ENCODE results near the gene UNC45A.

DNA sequence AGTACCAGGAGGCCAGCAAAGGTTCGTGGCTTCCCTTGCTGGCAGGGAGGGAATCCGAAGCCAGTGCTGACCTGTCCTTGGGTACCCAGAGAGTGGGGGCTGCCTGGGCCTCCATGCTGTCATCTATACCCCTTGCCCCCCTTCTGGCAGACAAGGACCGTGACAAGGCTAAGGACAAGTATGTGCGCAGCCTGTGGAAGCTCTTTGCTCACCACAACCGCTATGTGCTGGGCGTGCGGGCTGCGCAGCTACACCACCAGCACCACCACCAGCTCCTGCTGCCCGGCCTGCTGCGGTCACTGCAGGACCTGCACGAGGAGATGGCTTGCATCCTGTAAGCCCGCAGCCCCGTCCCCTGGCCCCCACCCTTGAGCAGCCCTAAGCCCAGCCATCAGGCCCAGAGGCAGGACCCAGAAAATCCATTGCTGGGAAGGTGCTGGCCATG is 48.0 kb upstream of the UNC45A start:
- TF ChIP-seq, protein P1, sequence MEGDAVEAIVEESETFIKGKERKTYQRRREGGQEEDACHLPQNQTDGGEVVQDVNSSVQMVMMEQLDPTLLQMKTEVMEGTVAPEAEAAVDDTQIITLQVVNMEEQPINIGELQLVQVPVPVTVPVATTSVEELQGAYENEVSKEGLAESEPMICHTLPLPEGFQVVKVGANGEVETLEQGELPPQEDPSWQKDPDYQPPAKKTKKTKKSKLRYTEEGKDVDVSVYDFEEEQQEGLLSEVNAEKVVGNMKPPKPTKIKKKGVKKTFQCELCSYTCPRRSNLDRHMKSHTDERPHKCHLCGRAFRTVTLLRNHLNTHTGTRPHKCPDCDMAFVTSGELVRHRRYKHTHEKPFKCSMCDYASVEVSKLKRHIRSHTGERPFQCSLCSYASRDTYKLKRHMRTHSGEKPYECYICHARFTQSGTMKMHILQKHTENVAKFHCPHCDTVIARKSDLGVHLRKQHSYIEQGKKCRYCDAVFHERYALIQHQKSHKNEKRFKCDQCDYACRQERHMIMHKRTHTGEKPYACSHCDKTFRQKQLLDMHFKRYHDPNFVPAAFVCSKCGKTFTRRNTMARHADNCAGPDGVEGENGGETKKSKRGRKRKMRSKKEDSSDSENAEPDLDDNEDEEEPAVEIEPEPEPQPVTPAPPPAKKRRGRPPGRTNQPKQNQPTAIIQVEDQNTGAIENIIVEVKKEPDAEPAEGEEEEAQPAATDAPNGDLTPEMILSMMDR (IDR thresholded peaks at IDR 0.05), result no peak
- TF ChIP-seq ZFX (IDR thresholded peaks at IDR 0.05; ENCODE audit: borderline replicate concordance), result no peak

Data from 22Rv1 (cell line).